Lung (tissue), 13 donors: ENCODE results near the gene GNA14. TPM values are rescaled to one million over a fixed set of nuclear protein-coding genes. Genes with fewer than 3 reads are reported as not detected.

Experiments
- ATAC-seq: fragments of 200-7000 bp; cut with Tn5 transposase; one replicate; pipeline ENCODE4 v1.9.1; 2020; ENCODE audit warnings: moderate number of reproducible peaks; ENCODE audit not compliant: insufficient read depth, low FRiP score
- DNase-seq, 3 donors: peaks; one replicate each; pipeline ENCODE4 v3.0.0-alpha.2; 2013 to 2017
- H3K27ac ChIP-seq, 2 donors: one replicate each; pipeline ENCODE4 v1.5.1; 2013; ENCODE audit warnings: mild to moderate bottlenecking in 2 of 2, moderate library complexity in 2 of 2, control low read depth in 1 of 2, inconsistent platforms in 1 of 2, low read depth in 1 of 2, low read length in 1 of 2
- H3K27me3 ChIP-seq, 3 donors: one replicate each; pipeline ENCODE4 v1.5.1; 2013; ENCODE audit warnings: low read length in 2 of 3; ENCODE audit not compliant: control insufficient read depth in 3 of 3, insufficient read depth in 3 of 3
- H3K36me3 ChIP-seq, 4 donors: one replicate each; pipeline ENCODE4 v1.5.1; 2013; ENCODE audit warnings: low read length in 4 of 4, mild to moderate bottlenecking in 1 of 4, moderate library complexity in 1 of 4; ENCODE audit not compliant: control insufficient read depth in 4 of 4, insufficient read depth in 4 of 4
- H3K4me1 ChIP-seq, 5 donors: one replicate each; pipeline ENCODE4 v1.5.1; 2013; ENCODE audit warnings: low read length in 5 of 5, mild to moderate bottlenecking in 2 of 5, moderate library complexity in 1 of 5; ENCODE audit not compliant: control insufficient read depth in 5 of 5, insufficient read depth in 5 of 5
- H3K4me3 ChIP-seq: one replicate; pipeline ENCODE4 v1.5.1; 2013; ENCODE audit warnings: mild to moderate bottlenecking, control low read depth, moderate library complexity
- H3K9ac ChIP-seq, 2 donors: one replicate each; pipeline ENCODE4 v1.5.1; 2013; ENCODE audit warnings: low read length in 2 of 2, control low read depth in 1 of 2; ENCODE audit not compliant: insufficient read depth in 1 of 2
- H3K9me3 ChIP-seq, 4 donors: one replicate each; pipeline ENCODE4 v1.5.1; 2013; ENCODE audit warnings: low read length in 3 of 4, mild to moderate bottlenecking in 1 of 4, moderate library complexity in 1 of 4; ENCODE audit not compliant: control insufficient read depth in 4 of 4, insufficient read depth in 3 of 4
- WGBS, 2 donors: extraction: QIAGEN DNeasy Blood & Tissue Kit; methylation state at CpG; one replicate each; pipeline ENCODE4 v1.1.7; 2013; 5-methylcytosine and 5-hydroxymethylcytosine counted together
- polyA plus RNA-seq, 2 donors: library from polyadenylated mRNA; stranded (reverse); fragments of 200-250 nt; gene quantifications; one replicate each; pipeline ENCODE4 v1.2.1, GENCODE V29; 2013
- small RNA-seq: library from RNA; depleted of rRNA; stranded (forward); fragments of <200 nt; gene quantifications from one replicate; pipeline ENCODE3, GENCODE V24; 2014; ENCODE audit warnings: low replicate concordance
- total RNA-seq, 2 donors: library from RNA; depleted of rRNA in 1 of 2; stranded (reverse); fragments of >200 nt in 1 of 2; gene quantifications; one replicate each; pipeline ENCODE4 v1.2.1, GENCODE V29; 2014 to 2021
- TF ChIP-seq, protein P1 (sequence below): IDR thresholded peaks from 2 replicates; pipeline ENCODE4 v1.5.1; 2012; ENCODE audit warnings: mild to moderate bottlenecking; ENCODE audit errors: control extremely low read depth, extremely low read depth
- donor health status: control.
- donor health status: control.
- donor health status: Bipolar disorder and iron deficiency.
- donor health status: healthy.
- donor health status: DM: yes; HTN: yes; CAD: no.

The GNA14 gene
- total and polyA plus RNA-seq, 4 donors = 4.1 to 15.1 (median 11.3) TPM

DNA sequence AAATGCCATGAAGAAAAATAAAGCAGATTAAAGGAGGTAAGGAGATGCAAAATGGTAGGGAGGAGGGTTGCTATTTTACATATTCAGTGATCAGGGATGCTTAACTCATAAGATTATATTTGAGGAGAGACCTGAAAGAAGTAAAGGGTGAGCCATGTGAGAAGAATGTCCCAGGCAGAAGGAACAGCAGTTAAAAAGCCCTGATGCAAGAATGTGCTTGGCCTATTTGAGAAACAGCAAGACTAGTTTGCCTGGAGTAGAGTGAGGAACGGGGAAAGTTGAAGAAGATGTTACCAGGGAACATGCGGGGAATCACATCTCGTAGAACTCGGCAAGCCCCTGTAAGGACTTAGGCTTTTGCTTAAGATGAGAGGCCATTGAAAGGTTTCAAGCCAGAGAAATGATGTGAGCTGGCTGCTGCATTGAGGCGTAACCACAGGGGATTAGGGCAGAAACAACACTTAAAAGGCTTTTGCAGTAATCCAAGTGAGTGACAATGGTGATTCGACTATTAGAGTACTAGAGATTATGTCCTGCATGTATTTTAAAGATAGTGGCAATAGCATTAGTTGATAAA lies 272.1 kb downstream of the GNA14 start:
- H3K36me3 ChIP-seq = peaks cover 0 to 7% (median 3%) of the 10 kb centered on the region in 4 donors
- H3K4me1 ChIP-seq = no peaks in the 10 kb centered on the region
- H3K27ac ChIP-seq = no peak overlapping the region
- H3K27me3 ChIP-seq = no peaks in the 10 kb centered on the region
- H3K4me3 ChIP-seq = no peak overlapping the region
- DNase-seq (no peak), ATAC-seq (no peak)
- H3K9ac ChIP-seq = no peak overlapping the region
- TF ChIP-seq, protein P1, sequence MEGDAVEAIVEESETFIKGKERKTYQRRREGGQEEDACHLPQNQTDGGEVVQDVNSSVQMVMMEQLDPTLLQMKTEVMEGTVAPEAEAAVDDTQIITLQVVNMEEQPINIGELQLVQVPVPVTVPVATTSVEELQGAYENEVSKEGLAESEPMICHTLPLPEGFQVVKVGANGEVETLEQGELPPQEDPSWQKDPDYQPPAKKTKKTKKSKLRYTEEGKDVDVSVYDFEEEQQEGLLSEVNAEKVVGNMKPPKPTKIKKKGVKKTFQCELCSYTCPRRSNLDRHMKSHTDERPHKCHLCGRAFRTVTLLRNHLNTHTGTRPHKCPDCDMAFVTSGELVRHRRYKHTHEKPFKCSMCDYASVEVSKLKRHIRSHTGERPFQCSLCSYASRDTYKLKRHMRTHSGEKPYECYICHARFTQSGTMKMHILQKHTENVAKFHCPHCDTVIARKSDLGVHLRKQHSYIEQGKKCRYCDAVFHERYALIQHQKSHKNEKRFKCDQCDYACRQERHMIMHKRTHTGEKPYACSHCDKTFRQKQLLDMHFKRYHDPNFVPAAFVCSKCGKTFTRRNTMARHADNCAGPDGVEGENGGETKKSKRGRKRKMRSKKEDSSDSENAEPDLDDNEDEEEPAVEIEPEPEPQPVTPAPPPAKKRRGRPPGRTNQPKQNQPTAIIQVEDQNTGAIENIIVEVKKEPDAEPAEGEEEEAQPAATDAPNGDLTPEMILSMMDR = no peak
- no peaks in the 10 kb centered on the region for H3K9me3 ChIP-seq
- WGBS, 2 donors = 96 to 98% methylated on average over 6 of the region's 6 CpGs

GRCh38 chr9:77374266-77374665 lies 273.9 kb downstream of the GNA14 start:
- 95 to 96% methylated on average over 3 of the region's 3 CpGs for WGBS, 2 donors

More at GRCh38 chr9:77374266-77374665, 273.9 kb downstream of the GNA14 start:
- no peak overlapping the region for H3K4me3 ChIP-seq
- H3K9me3 ChIP-seq = no peaks in the 10 kb centered on the region
- H3K4me1 ChIP-seq = no peaks in the 10 kb centered on the region
- peaks cover 0 to 11% (median 3%) of the 10 kb centered on the region in 4 donors for H3K36me3 ChIP-seq
- H3K9ac ChIP-seq = no peak overlapping the region
- DNase-seq (no peak), ATAC-seq (no peak)
- H3K27me3 ChIP-seq = no peaks in the 10 kb centered on the region
- no peak overlapping the region for H3K27ac ChIP-seq
- TF ChIP-seq, protein P1 = no peak

Small RNA genes lying within 50 kb of the gene (small RNA-seq; reads per million reads assigned to genes)
- not detected for gene RNU6-1303P
